Ishikawa (cell line): Measurements from ENCODE around the gene CNTNAP2.

ENCODE experiments used
- CEBPB ChIP-seq: IDR thresholded peaks from 2 replicates; pipeline ENCODE4 v1.6.1; 2012
- EGR1 ChIP-seq: IDR thresholded peaks from 2 replicates; pipeline ENCODE4 v1.6.1; 2012
- EP300 ChIP-seq: IDR thresholded peaks from 2 replicates; pipeline ENCODE4 v1.6.1; 2012; ENCODE audit warnings: borderline replicate concordance
- FOXM1 ChIP-seq: IDR thresholded peaks from 2 replicates; pipeline ENCODE4 v1.6.1; 2012; ENCODE audit warnings: low read depth, borderline replicate concordance
- NFIC ChIP-seq: IDR thresholded peaks from 2 replicates; pipeline ENCODE4 v1.6.1; 2012
- RAD21 ChIP-seq: IDR thresholded peaks from 2 replicates; pipeline ENCODE4 v1.6.1; 2012; ENCODE audit warnings: low read depth
- TAF1 ChIP-seq: IDR thresholded peaks from 2 replicates; pipeline ENCODE4 v1.6.1; 2012; ENCODE audit warnings: low read depth, mild to moderate bottlenecking
- TEAD4 ChIP-seq: IDR thresholded peaks from 2 replicates; pipeline ENCODE4 v1.6.1; 2012
- YY1 ChIP-seq: IDR thresholded peaks from 2 replicates; pipeline ENCODE4 v1.6.1; 2012; ENCODE audit warnings: low read depth
- TF ChIP-seq, protein P1 (sequence below): IDR thresholded peaks from 2 replicates; pipeline ENCODE4 v1.6.1; 2012
- TF ChIP-seq, protein P2 (sequence below): IDR thresholded peaks from 2 replicates; pipeline ENCODE4 v1.6.1; 2012; ENCODE audit warnings: low read depth, mild to moderate bottlenecking

DNA sequence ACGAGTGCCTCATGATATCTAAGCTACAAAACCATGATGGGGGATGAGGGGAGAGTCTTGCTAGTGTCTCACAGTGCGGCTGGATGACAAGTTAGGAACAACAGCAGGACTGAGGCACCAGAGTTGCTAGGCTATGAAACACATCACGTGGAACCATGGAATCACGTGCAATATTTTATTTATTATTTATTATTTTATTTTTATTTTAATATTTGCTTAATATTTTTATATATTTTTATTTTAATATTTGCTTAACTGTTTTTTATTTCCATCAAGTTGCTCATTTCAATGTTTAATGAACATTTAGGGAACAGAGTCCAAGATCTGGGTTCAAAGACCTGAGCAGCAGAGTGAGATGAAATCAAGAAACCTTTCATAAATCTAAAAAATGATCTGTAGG lies 614.6 kb downstream of the CNTNAP2 start:
- TF ChIP-seq TAF1 (no peak), EP300 (no peak), NFIC (no peak), RAD21 (no peak), TEAD4 (no peak), CEBPB (no peak), FOXM1 (no peak), YY1 (no peak), EGR1 (no peak)
- TF ChIP-seq, protein P1, sequence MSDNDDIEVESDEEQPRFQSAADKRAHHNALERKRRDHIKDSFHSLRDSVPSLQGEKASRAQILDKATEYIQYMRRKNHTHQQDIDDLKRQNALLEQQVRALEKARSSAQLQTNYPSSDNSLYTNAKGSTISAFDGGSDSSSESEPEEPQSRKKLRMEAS = no peak
- TF ChIP-seq, protein P2, sequence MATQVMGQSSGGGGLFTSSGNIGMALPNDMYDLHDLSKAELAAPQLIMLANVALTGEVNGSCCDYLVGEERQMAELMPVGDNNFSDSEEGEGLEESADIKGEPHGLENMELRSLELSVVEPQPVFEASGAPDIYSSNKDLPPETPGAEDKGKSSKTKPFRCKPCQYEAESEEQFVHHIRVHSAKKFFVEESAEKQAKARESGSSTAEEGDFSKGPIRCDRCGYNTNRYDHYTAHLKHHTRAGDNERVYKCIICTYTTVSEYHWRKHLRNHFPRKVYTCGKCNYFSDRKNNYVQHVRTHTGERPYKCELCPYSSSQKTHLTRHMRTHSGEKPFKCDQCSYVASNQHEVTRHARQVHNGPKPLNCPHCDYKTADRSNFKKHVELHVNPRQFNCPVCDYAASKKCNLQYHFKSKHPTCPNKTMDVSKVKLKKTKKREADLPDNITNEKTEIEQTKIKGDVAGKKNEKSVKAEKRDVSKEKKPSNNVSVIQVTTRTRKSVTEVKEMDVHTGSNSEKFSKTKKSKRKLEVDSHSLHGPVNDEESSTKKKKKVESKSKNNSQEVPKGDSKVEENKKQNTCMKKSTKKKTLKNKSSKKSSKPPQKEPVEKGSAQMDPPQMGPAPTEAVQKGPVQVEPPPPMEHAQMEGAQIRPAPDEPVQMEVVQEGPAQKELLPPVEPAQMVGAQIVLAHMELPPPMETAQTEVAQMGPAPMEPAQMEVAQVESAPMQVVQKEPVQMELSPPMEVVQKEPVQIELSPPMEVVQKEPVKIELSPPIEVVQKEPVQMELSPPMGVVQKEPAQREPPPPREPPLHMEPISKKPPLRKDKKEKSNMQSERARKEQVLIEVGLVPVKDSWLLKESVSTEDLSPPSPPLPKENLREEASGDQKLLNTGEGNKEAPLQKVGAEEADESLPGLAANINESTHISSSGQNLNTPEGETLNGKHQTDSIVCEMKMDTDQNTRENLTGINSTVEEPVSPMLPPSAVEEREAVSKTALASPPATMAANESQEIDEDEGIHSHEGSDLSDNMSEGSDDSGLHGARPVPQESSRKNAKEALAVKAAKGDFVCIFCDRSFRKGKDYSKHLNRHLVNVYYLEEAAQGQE = no peak
